Spleen (tissue), 11 donors: Measurements from ENCODE around the gene SUSD3. TPM values are rescaled to one million over a fixed set of nuclear protein-coding genes. Genes with fewer than 3 reads are reported as not detected.

Experiments
- DNase-seq: peaks from one replicate; pipeline ENCODE4 v3.0.0-alpha.2; 2020
- H3K27ac ChIP-seq, 8 donors: fragments of 200-600 bp; sonication (generic) in 7 of 8; 1 replicate in 4 of 8; 2 replicates in 4 of 8; pipeline versions ENCODE4 v1.5.0 to v1.8.0; 2016 to 2021; ENCODE audit warnings: inconsistent platforms in 4 of 8, mild to moderate bottlenecking in 4 of 8, moderate library complexity in 1 of 8
- H3K27me3 ChIP-seq, 7 donors: fragments of 200-600 bp; sonication (generic) in 6 of 7; replicated peaks in 1 of 7; 1 replicate in 4 of 7; 2 replicates in 3 of 7; pipeline versions ENCODE4 v1.5.0 to v1.8.0; 2016 to 2021; ENCODE audit warnings: inconsistent platforms in 3 of 7, mild to moderate bottlenecking in 1 of 7
- H3K36me3 ChIP-seq, 6 donors: fragments of 200-600 bp; sonication (generic) in 5 of 6; 1 replicate in 4 of 6; 2 replicates in 2 of 6; pipeline versions ENCODE4 v1.5.0 to v1.8.0; 2016 to 2021; ENCODE audit warnings: inconsistent platforms in 2 of 6
- H3K4me1 ChIP-seq, 6 donors: fragments of 200-600 bp; sonication (generic) in 5 of 6; 1 replicate in 3 of 6; 2 replicates in 3 of 6; pipeline versions ENCODE4 v1.5.0 to v1.8.0; 2016 to 2021; ENCODE audit warnings: inconsistent platforms in 3 of 6
- H3K4me3 ChIP-seq, 8 donors: fragments of 200-600 bp; sonication (generic) in 7 of 8; 1 replicate in 4 of 8; 2 replicates in 4 of 8; pipeline versions ENCODE4 v1.5.0 to v1.8.0; 2016 to 2021; ENCODE audit warnings: inconsistent platforms in 4 of 8, mild to moderate bottlenecking in 4 of 8, moderate library complexity in 2 of 8
- H3K9me3 ChIP-seq, 8 donors: fragments of 200-600 bp; sonication (generic) in 7 of 8; 1 replicate in 4 of 8; 2 replicates in 4 of 8; pipeline versions ENCODE4 v1.5.0 to v1.8.0; 2016 to 2021; ENCODE audit warnings: inconsistent platforms in 4 of 8
- POLR2A ChIP-seq, 3 donors: fragments of 450-650 bp; IDR thresholded peaks; one replicate each; pipeline ENCODE4 v1.5.1; 2017; ENCODE audit warnings: antibody characterized with exemption in 3 of 3, mild to moderate bottlenecking in 1 of 3
- POLR2AphosphoS5 ChIP-seq, 3 donors: sonication (generic); formaldehyde crosslinking; IDR thresholded peaks; one replicate each; pipeline ENCODE4 v1.5.1; 2017; ENCODE audit warnings: antibody characterized with exemption in 3 of 3
- WGBS, 5 donors: extraction: QIAGEN DNeasy Blood & Tissue Kit in 3 of 5; methylation state at CpG; one replicate each; pipeline versions ENCODE4 v1.1.5 to v1.1.7; 2013 to 2018; 5-methylcytosine and 5-hydroxymethylcytosine counted together
- intact Hi-C: fragments of 100-400 bp; cut with DNase I; formaldehyde crosslinking; loops from one replicate; pipeline ENCODE4 v1.15.0; 2023; ENCODE audit warnings: low total_unique reads
- polyA plus RNA-seq, 3 donors: library from polyadenylated mRNA; stranded (reverse); fragments of 200-250 nt; gene quantifications; one replicate each; pipeline ENCODE4 v1.2.1, GENCODE V29; 2013
- total RNA-seq, 7 donors: library from RNA; depleted of rRNA in 3 of 7; stranded (reverse); fragments of >200 nt in 3 of 7; fragmentation: NEBNext Ultra II Directional in 4 of 7; extraction: Animal tissue kit (Norgen Biotek cat#: 25700) in 4 of 7; gene quantifications; one replicate each; pipeline versions ENCODE4 v1.1.0 to v1.2.1, GENCODE V29; 2016 to 2021
- TF ChIP-seq, protein P1 (sequence below), 11 experiments: fragments of 200-600 bp in 7 of 11; fragments of 450-650 bp in 4 of 11; sonication (generic) in 4 of 11; IDR thresholded peaks in 8 of 11; conservative IDR thresholded peaks in 3 of 11; 1 replicate in 7 of 11; 2 replicates in 4 of 11; pipeline versions ENCODE4 v1.4.0 to v1.8.0; 2016 to 2021; ENCODE audit warnings: antibody characterized with exemption in 11 of 11, inconsistent platforms in 4 of 11, mild to moderate bottlenecking in 1 of 11
- donor health status: healthy with polysubstance abuse.
- donor health status: DM: no; HTN: no; CAD: no; lungs with moderate emphysema.
- donor health status: DM: no; HTN: no; CAD: no.
- donor health status: Bipolar disorder and iron deficiency.
- donor health status: healthy.
- donor health status: DM: no; HTN: no; CAD: no.
- donor health status: DM: yes; HTN: yes; CAD: no.

SUSD3 gene
- total and polyA plus RNA-seq, 10 donors, result 27.6 to 68.8 (median 48.3) TPM

DNA sequence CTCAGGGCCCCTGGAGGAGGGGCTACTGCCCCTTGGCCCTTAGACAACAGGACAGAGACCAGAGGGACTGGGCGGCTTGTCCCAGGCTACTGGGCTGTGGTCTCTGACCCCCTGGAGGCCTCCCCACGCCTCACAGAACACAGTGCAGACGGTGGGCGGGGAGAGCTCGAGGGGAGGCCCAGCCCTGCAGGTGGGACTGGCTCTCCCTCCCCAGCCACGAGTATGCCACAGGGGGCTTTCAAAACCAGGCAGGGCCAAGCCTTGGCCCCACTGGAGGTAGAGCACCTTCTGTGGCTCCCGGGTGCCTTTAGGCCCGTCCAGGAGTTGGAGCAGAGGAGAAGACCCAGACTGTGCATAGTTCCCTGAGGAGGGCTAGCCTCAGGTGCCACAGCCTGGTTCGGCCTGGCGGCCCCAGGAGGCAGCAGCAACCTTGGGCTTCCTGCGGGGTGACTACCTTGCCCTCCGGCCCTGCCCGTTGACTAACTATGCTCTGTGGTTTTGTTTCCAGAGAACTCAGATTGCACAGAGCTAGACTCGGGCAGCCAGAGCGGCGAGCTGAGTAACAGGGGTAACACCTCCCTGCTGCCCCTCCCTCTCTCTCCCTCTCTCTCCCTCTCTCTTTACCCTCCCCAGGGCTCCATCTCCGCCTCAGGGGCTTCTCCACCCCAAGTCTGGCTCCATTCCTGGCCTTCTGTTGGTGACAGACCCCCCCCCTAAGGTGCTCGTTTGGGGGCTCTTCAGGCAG, 53.0 kb downstream of the SUSD3 start:
- Histone ChIP-seq H3K27ac (peak overlapping the region in 7 of 8 donors; percentile 70 to 96 (median 88)), H3K27me3 (no peaks in the 10 kb centered on the region), H3K4me1 (peaks cover 17 to 98% (median 67%) of the 10 kb centered on the region in 6 donors), H3K36me3 (peaks cover 0 to 78% (median 20%) of the 10 kb centered on the region in 6 donors), H3K4me3 (peak overlapping the region in 1 of 8 donors; percentile 60), H3K9me3 (no peaks in the 10 kb centered on the region)
- DNase-seq, result peak; percentile 86
- WGBS, 5 donors, result 58 to 67% (median 59%) methylated on average over 17 to 18 of the region's 18 CpGs
- intact Hi-C loops, result no loop called here
- TF ChIP-seq POLR2AphosphoS5 (IDR thresholded peaks at IDR 0.05) (peak; percentile 6 to 63 (median 43)), POLR2A (IDR thresholded peaks at IDR 0.05) (no peak)
- TF ChIP-seq, protein P1, sequence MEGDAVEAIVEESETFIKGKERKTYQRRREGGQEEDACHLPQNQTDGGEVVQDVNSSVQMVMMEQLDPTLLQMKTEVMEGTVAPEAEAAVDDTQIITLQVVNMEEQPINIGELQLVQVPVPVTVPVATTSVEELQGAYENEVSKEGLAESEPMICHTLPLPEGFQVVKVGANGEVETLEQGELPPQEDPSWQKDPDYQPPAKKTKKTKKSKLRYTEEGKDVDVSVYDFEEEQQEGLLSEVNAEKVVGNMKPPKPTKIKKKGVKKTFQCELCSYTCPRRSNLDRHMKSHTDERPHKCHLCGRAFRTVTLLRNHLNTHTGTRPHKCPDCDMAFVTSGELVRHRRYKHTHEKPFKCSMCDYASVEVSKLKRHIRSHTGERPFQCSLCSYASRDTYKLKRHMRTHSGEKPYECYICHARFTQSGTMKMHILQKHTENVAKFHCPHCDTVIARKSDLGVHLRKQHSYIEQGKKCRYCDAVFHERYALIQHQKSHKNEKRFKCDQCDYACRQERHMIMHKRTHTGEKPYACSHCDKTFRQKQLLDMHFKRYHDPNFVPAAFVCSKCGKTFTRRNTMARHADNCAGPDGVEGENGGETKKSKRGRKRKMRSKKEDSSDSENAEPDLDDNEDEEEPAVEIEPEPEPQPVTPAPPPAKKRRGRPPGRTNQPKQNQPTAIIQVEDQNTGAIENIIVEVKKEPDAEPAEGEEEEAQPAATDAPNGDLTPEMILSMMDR (IDR thresholded peaks at IDR 0.05 in 8 of 11, conservative IDR thresholded peaks at IDR 0.05 in 3 of 11), result peak in 1 of 11 experiments; percentile 8

DNA sequence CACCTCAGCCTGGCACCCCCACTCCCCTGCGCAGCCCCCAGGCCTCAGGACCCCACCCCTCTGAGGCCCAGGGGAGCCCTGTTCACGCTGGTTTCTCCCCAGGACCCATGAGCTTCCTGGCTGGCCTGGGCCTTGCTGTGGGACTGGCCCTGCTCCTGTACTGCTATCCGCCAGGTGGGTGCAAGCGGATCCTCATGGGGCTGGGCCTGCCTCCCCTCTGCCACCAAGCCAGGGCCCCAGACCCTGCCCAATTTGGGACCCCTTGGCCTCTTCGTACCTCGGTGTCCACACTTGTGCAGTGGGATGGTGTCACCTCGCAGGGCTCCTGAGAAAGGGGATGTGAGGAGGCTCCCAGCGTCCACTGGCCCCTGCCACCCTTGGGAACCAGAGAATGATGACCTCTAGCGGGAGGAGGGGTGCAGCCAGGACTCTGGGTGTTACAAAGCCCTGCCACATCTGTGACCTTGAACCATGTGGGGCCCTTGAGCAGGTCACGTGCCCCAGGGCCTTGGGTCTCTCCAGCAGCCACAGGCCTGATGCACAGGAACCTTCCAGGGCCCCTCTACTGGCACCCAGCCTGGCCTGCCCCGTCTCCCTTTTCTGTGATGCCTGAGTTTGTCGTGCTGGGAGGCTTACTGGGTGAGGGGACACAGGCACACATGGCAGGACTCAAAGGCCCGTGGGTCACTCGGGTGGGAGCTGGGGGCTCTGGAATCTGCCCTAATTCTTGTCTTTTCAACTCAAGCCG, 53.8 kb downstream of the SUSD3 start:
- H3K27ac ChIP-seq, result peak overlapping the region in 7 of 8 donors; percentile 70 to 96 (median 88)
- intact Hi-C loops, result no loop called here
- peaks cover 0 to 73% (median 20%) of the 10 kb centered on the region in 6 donors for H3K36me3 ChIP-seq

DNA sequence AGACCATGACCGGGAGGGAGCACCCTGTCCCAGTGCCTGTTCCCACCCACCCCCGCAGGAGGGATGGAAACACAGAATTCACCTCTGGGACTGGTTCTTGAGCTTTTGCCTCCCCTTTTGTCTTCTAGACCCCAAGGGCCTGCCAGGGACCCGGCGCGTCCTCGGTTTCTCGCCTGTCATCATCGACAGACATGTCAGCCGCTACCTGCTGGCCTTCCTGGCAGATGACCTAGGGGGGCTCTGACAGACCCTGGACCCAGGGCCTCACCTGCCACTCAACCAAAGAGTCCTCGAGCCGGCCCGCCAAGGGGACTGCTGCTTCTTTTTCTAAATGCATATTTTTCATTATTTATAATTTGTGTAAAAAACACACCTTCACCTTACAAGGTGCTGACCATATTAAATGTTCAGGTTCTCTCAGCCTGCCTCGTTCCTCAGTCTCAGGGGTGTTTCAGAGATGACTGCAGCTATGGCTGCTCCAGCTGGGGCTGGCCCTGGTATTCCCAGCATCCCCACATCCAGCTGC, 54.4 kb downstream of the SUSD3 start:
- no peaks in the 10 kb centered on the region for H3K9me3 ChIP-seq
- TF ChIP-seq POLR2AphosphoS5 (IDR thresholded peaks at IDR 0.05) (no peak), POLR2A (IDR thresholded peaks at IDR 0.05) (no peak)
- TF ChIP-seq, protein P1 (IDR thresholded peaks at IDR 0.05 in 8 of 11, conservative IDR thresholded peaks at IDR 0.05 in 3 of 11), result no peak
- peak overlapping the region in 7 of 8 donors; percentile 70 to 96 (median 88) for H3K27ac ChIP-seq
- DNase-seq, result peak; percentile 79
- WGBS, 5 donors, result 85 to 98% (median 87%) methylated on average over 12 to 13 of the region's 13 CpGs
- peaks cover 20 to 98% (median 67%) of the 10 kb centered on the region in 6 donors for H3K4me1 ChIP-seq
- peaks cover 0 to 67% (median 18%) of the 10 kb centered on the region in 6 donors for H3K36me3 ChIP-seq
- intact Hi-C loops, result no loop called here
- H3K27me3 ChIP-seq, result no peaks in the 10 kb centered on the region
- peak overlapping the region in 1 of 8 donors; percentile 60 for H3K4me3 ChIP-seq

More for the DNA sequence above, 53.8 kb downstream of the SUSD3 start:
- peak; percentile 86 for DNase-seq
- 67 to 89% (median 73%) methylated on average over 15 of the region's 15 CpGs for WGBS, 5 donors
- Histone ChIP-seq H3K4me1 (peaks cover 20 to 98% (median 70%) of the 10 kb centered on the region in 6 donors), H3K4me3 (peak overlapping the region in 1 of 8 donors; percentile 60), H3K9me3 (no peaks in the 10 kb centered on the region), H3K27me3 (no peaks in the 10 kb centered on the region)
- TF ChIP-seq POLR2A (IDR thresholded peaks at IDR 0.05), result no peak
- TF ChIP-seq, protein P1 (IDR thresholded peaks at IDR 0.05 in 8 of 11, conservative IDR thresholded peaks at IDR 0.05 in 3 of 11), result peak in 1 of 11 experiments; percentile 14
- TF ChIP-seq POLR2AphosphoS5 (IDR thresholded peaks at IDR 0.05), result peak in 2 of 3 donors; percentile 17 to 37
